HPDE6-E6E7 (cell line): ENCODE data around the gene ZNF750.
"Not testable (repeated sequence)": the region's sequence is repeated elsewhere in the genome, so short reads cannot be mapped to it uniquely, and the experiment has no call there.

Experiments
- DNase-seq: peaks from one replicate; pipeline ENCODE4 v3.0.0; 2011; ENCODE audit warnings: missing footprints; ENCODE audit errors: extremely low spot score

The ZNF750 gene

GRCh38 chr17:82793974-82794630 lies 45.7 kb downstream of the ZNF750 start:
- no peak for DNase-seq

- no peak for DNase-seq
Observed at GRCh38 chr17:82791532-82791931, 48.3 kb downstream of the ZNF750 start.

DNA sequence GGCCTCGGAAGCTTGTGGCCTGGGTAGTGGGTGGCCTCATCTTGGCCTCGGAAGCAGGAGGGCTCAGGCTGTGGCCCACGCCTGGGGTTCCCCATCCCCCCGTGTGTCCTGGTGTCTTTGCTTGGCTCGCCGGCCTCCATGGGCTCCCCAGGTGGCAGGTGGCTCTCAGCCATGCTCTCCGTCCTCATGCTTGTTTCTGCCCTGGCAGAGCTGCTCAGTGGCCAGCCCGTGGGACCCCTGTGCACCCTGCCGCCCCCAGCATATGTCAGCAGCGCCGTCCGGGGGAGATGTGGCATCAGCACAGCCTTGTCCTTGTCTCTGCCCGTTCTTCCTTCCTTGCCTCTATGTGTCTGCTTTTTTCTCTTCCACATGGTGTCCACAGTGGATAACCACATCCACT lies 49.4 kb downstream of the ZNF750 start:
- no peak for DNase-seq

DNA sequence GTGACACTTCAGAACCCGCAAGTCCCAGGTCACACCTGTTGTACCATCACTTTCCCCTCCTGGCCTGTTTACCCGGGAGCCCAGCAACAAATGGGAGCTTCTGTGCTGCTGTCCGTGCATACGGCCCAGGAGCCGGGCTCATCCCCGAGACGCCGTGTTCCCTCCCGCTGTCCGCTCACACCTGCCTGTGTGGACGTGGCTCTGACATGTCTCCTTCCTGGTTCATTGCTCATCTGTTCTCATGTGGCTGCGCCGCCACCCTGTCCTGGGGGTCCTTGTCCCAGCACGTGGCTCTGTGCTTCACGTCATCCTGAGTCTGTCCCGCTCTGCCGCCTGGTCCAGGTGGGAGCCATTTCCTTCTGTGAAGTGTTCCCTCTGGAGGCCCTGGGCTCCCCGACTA lies 50.0 kb downstream of the ZNF750 start:
- no peak for DNase-seq

DNA sequence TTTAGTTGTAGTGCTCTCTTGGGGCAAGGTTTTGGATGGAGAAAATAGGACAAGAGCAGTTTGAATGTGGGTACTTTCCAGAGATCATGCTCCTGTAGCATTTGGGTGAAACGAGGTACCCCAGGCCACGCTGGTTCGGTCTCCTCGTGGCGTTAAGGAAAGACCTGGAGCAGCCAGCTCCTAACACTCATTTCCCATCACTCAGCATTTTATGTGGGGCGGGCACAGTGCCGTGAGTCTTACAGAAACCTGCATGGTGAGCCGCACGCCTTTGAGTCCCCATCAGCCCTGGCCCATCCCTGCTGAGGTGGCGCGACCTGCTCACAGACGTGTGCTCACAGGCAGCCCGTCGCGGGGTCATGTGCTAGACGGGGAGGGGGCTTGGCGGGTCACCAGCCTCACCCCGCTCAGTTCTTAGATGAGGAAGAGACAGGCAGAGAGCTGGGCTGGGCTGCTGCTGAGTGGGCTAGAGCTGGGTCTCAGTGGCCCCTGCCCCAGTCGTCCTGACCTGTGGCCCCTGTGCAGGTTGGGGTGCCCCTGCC lies 50.7 kb downstream of the ZNF750 start:
- DNase-seq = no peak

GRCh38 chr17:82788206-82789001 lies 51.4 kb downstream of the ZNF750 start:
- no peak for DNase-seq

- DNase-seq = peak; percentile 93
Observed at GRCh38 chr17:82787081-82787848, 52.6 kb downstream of the ZNF750 start.

DNA sequence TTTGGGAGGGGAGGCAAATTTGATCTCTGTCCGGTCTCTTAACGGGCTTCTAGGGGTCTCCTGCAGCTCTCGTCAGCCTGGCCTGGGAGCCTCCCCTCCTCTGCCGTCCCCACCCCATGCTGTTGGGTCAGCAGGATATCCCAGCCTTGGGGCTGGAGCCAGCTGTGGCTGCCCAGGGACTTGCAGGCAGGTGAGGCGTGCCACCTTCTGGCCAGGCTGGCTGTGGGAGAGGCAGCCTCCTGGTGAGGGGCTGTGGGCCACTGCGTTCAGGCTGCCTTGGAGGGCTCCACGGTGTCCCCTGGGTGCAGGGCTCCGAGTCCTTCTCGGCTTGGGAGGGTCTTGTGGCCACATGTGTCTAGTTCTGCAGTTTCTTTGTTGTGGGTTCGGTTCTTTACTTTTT lies 53.4 kb downstream of the ZNF750 start:
- DNase-seq = peak; percentile 35

- not testable (repeated sequence) for DNase-seq
Observed at GRCh38 chr17:82785581-82785980, 54.2 kb downstream of the ZNF750 start.

DNA sequence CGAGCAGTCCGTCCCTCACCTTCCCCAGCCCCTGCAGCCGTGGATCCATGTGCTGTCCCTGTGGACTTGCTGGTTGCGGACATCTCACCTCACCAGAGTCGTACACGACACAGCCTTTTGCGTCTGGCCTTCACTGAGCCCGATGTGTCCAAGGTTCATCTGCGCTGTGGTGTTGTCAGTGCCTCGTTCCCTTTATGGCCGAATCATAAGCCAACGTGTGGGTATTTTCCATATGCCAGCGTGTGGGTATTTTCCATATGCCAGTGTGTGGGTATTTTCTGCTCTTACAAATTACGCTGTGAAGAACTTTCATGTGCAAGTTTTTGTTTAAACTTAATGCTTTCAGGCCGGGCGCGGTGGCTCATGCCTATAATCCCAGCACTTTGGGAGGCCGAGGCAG lies 56.3 kb downstream of the ZNF750 start:
- no peak for DNase-seq

GRCh38 chr17:82782657-82783207 lies 57.1 kb downstream of the ZNF750 start:
- DNase-seq = no peak

DNA sequence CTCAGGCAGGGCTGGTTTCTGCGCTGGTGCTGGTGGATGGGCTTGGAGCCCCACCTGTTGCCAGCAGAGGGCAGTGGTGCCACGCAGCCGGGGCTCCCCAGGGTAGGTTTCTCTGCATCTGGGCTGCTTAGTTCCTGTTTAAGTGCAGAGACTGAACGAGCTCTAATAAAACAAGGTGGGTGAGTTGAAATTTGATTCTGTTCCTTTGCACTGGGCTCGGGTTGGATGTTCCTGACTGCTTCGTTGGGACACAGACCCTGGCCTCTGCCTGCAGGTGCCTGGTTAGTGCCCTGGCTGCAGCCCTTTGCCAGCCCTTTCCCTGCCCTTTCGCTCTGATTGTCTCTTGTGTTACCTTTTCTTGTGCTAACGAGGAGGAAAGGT lies 57.9 kb downstream of the ZNF750 start:
- peak; percentile 95 for DNase-seq

DNA sequence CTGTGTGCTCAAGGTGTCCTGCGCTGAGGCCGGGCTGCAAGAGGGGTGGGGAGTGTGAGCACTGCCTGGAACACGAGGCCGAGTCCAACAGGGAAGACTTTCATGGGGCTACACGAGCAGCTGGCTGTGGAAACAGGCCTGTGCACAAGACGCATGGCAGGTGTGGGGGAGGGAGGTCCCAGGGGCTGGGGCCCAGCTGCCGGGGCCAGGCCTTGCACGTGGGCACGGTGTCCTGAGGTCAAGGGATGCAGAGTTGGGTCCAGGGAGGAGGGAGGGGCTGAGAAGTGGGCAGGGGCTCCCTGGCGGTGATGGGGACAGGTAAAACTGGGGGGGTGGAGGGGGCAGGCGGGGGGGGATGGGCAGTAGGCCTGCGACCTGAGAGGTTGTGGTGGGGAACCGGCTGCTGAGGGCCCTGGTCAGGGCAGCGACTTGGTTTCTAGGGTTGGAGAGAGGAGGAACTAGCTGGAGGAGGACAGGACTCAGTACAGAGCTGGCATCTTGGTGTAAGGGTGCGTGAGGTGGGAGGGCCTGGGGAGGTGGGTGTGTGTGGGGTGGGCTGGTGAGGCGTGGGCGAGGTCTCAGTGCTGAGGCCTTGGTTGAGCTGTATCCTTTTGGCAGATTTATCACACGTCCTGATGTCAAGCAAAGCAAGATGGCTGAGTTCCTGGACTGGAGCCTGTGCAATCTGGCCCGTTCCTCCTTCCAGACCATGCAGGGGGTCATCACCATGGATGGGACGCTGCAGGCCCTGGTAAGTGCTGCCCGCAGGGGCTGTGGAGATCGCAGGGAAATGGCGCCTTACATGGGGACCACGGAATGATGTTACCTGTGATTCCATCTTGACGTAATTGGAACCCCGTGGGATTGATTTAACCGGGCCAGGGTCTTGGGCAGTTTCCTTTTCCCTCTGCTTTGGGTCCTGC lies 58.6 kb downstream of the ZNF750 start:
- no peak for DNase-seq

- no peak for DNase-seq
Observed at GRCh38 chr17:82780195-82780594, 59.6 kb downstream of the ZNF750 start.

DNA sequence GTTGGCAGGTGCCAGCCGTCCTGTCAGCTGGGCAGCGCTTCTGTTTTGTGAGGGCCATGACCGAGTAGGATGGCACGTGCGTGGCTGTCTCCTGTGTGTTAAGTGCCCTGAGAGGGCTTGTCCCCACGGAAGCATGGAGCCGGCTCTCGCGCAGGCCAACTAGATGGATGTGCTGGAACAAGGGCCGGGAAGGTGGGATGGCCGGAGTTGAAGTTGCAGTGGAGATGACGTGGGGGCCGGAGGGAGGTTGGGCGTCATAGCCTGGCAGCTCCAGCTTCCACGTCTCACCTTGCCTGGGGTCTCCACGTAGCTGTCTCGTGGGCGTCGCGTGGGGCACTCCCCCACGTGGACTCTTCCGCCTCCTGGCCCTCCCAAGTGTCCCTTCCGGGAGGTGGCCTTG lies 60.3 kb downstream of the ZNF750 start:
- DNase-seq = no peak
